SH-SY5Y (cell line): ENCODE measurements around the gene CTNNA1.

Source experiments
- GATA2 ChIP-seq: IDR thresholded peaks from 2 replicates; pipeline ENCODE4 v1.6.1; 2011; ENCODE audit warnings: mild to moderate bottlenecking, low read depth, low read length
- GATA3 ChIP-seq: IDR thresholded peaks from 2 replicates; pipeline ENCODE4 v1.6.1; 2011; ENCODE audit warnings: low read depth, mild to moderate bottlenecking, low read length, moderate library complexity

GRCh38 chr5:138922494-138922893 is 169.3 kb downstream of the CTNNA1 start:
- TF ChIP-seq GATA3 (no peak), GATA2 (no peak)
